ENCODE results near the gene SGMS1. TPM values are rescaled to one million over a fixed set of nuclear protein-coding genes. Genes with fewer than 3 reads are reported as not detected.

Gene SGMS1
- polyA plus RNA-seq, 1 experiment, result 21.1 TPM

DNA sequence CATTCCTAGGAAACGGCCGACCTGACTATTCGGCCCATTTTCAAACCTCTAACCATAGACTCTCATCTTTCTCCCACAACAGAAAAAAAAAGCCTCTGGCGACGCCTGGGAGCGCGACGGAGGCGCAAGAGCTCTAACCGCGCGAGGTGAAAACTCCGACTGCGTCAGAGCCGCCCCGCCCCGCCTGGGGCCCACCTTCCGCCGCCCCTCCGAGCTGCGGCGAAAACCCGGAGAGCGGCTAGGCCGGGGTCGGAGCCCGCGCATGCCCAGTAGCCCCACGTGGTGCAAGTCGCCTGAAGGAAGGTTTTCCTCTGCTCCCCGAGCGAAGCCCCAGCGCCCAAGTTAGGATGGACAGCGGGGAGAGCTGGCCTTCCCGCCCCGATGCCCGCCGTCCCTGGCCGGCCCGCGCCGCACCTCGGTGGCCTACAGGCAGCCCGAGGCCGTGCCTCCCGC lies 683 bp upstream of the SGMS1 start:
- ChIA-PET CTCF (interaction anchor here (0.5 to 1.4 kb wide), 10 partner anchors 23 to 935 kb away, joined by 3 to 4 read pairs (median 3); no protein-coding TSS in a partner anchor), POLR2A (interaction anchor here (0.7 kb wide), 2 partner anchors 71 to 299 kb away, joined by 3 to 4 read pairs; no protein-coding TSS in a partner anchor)
- H3K27me3 ChIP-seq (ENCODE audit: control insufficient read depth, insufficient read depth, low read length), result no peaks in the 10 kb centered on the region
- H3K36me3 ChIP-seq (ENCODE audit: control insufficient read depth, insufficient read depth, low read length), result no peaks in the 10 kb centered on the region
- peak; percentile 54 for DNase-seq (ENCODE audit: low read depth)
- TF ChIP-seq, protein P1, sequence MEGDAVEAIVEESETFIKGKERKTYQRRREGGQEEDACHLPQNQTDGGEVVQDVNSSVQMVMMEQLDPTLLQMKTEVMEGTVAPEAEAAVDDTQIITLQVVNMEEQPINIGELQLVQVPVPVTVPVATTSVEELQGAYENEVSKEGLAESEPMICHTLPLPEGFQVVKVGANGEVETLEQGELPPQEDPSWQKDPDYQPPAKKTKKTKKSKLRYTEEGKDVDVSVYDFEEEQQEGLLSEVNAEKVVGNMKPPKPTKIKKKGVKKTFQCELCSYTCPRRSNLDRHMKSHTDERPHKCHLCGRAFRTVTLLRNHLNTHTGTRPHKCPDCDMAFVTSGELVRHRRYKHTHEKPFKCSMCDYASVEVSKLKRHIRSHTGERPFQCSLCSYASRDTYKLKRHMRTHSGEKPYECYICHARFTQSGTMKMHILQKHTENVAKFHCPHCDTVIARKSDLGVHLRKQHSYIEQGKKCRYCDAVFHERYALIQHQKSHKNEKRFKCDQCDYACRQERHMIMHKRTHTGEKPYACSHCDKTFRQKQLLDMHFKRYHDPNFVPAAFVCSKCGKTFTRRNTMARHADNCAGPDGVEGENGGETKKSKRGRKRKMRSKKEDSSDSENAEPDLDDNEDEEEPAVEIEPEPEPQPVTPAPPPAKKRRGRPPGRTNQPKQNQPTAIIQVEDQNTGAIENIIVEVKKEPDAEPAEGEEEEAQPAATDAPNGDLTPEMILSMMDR (IDR thresholded peaks at IDR 0.05; ENCODE audit: insufficient read depth, low read depth, low read length), result no peak
- peak overlapping the region; percentile 73 for H3K4me3 ChIP-seq (ENCODE audit: low read depth, low read length)

DNA sequence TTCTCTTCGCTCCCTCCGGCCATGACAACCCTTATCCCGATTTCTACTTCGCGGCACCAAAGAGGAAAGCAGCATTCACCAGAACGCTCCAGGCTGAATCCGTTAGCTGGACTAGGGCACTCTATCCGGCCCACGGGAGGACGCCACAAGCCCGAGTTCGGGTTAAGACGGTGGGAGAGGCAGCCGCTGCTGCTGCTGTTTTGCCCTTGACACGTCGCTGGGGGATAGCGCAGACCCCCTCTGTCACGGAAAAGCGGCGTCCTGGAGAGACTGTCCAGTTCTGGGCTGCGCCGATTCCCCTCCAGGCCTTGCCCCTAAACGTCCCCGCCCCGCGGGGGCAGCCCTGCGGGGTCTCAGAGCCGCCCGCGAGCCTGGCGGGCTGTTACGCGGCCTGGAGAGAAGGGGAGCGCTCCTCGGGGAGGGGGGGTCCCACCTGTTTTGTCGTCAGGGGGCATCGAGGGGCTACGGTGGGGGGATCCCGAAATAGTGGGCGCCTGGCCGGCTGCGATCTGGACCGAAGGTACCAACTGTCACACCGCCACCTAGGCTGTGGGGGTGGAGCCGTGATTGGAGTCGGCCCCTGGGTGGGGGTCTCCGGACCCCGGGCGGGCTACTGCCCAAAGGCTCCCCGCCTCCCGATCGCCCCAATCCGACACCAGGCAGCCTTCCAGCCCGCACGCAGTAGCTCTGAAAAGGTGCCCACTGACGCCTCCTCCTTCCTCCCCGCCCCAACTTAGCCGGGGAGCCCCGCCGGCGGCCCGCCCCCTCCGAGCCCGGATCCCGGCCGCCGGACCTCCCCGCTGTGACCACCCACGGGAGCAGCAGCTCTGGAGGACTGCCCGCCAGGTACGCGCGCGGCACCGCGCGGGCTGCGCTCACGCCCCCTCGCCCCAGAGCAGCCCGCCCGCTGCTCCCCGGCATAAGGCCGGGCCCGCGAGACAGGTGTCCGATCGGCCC lies 772 bp downstream of the SGMS1 start:
- Histone ChIP-seq H3K36me3 (ENCODE audit: control insufficient read depth, insufficient read depth, low read length) (no peaks in the 10 kb centered on the region), H3K27me3 (ENCODE audit: control insufficient read depth, insufficient read depth, low read length) (no peaks in the 10 kb centered on the region), H3K4me3 (ENCODE audit: low read depth, low read length) (peak overlapping the region; percentile 73)
- DNase-seq (ENCODE audit: low read depth), result no peak
- ChIA-PET POLR2A (no interaction called here), CTCF (interaction anchor here (1.3 to 1.4 kb wide), 4 partner anchors 60 to 242 kb away, joined by 3 read pairs; no protein-coding TSS in a partner anchor)
- TF ChIP-seq, protein P1 (IDR thresholded peaks at IDR 0.05; ENCODE audit: insufficient read depth, low read depth, low read length), result no peak

DNA sequence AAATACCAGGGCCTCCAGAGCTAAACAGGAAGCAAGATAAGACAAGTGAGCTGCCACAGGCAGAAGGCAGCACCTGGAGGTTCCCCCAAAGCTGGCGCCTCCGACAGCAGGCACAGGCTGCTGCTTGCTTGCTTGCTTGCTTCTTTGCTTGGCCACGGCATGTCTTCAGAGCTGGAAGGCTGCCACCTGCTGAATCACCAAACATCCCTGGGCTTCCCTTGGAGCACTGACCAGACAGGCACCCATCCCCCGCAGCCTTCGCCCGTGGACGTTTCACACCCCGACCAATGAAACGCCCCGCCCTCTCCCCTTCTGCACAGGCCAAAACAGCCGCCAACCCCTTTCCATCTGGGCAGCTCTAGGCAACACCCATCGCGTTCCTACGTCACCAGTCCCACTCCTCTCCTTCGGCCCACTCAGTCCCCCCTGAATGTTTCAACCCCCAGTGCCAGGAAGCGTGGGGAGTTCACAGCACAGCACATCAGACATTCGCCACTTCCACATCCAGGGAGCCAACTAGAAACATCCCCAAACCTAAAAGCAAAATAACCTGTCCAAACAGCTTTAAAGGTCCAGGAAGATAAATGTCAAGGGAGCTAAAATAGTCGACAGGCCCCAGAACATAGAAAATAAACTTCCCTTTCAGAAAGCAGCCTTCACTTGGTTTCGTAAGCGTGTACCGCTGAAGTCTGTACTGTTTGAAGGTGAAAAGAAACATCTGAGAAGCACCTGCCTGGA lies 1.6 kb downstream of the SGMS1 start:
- POLR2A ChIA-PET, result interaction anchor here (0.6 kb wide), 1 partner anchor 242 kb away, joined by 7 read pairs; no protein-coding TSS in a partner anchor

DNA sequence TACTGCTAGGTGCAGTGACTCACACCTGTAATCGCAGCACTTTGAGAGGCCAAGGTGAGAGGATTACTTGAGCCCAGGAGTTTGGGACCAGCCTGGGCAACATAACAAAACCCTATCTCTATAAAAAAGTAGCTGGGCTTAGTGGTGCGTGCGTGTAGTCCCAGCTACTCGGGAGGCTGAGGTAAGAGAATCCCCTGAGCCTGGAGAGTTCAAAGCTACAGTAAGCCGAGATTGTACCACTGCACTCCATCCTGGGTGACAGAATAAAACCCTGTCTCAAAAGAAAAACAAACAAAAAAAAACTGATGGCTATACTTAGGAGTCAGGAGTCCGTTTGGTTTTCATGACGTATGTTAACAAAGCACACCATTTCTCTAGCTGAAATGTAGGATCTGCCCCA lies 2.9 kb downstream of the SGMS1 start:
- no peak for DNase-seq (ENCODE audit: low read depth)
- H3K36me3 ChIP-seq (ENCODE audit: control insufficient read depth, insufficient read depth, low read length), result no peaks in the 10 kb centered on the region
- ChIA-PET POLR2A (no interaction called here), CTCF (interaction anchor here (1.4 to 1.7 kb wide), 5 partner anchors 9 to 253 kb away, joined by 3 to 5 read pairs (median 4); no protein-coding TSS in a partner anchor)
- TF ChIP-seq, protein P1 (IDR thresholded peaks at IDR 0.05; ENCODE audit: insufficient read depth, low read depth, low read length), result no peak
- H3K27me3 ChIP-seq (ENCODE audit: control insufficient read depth, insufficient read depth, low read length), result no peaks in the 10 kb centered on the region
- no peak overlapping the region for H3K4me3 ChIP-seq (ENCODE audit: low read depth, low read length)

More for the DNA sequence above, 1.6 kb downstream of the SGMS1 start:
- DNase-seq (ENCODE audit: low read depth), result peak; percentile 76
- TF ChIP-seq, protein P1 (IDR thresholded peaks at IDR 0.05; ENCODE audit: insufficient read depth, low read depth, low read length), result peak; percentile 19; the same call in 1 of the 2 replicates
- Histone ChIP-seq H3K36me3 (ENCODE audit: control insufficient read depth, insufficient read depth, low read length) (no peaks in the 10 kb centered on the region), H3K4me3 (ENCODE audit: low read depth, low read length) (peak overlapping the region; percentile 73), H3K27me3 (ENCODE audit: control insufficient read depth, insufficient read depth, low read length) (no peaks in the 10 kb centered on the region)
- CTCF ChIA-PET, result interaction anchor here (0.6 to 1.7 kb wide), 9 partner anchors 10 to 254 kb away, joined by 3 to 5 read pairs (median 3); no protein-coding TSS in a partner anchor
